AG09319 (cell line): ENCODE results near the gene ARMH3.

ENCODE experiments used
- DNase-seq: peaks from one replicate; pipeline ENCODE4 v3.0.0-alpha.2; 2010; ENCODE audit warnings: low read depth; ENCODE audit errors: extremely low read depth
- TF ChIP-seq, protein P1 (sequence below): IDR thresholded peaks from 2 replicates; pipeline ENCODE4 v1.5.1; 2011; ENCODE audit warnings: low read depth, mild to moderate bottlenecking, inconsistent platforms, low read length, moderate library complexity

Gene ARMH3

DNA sequence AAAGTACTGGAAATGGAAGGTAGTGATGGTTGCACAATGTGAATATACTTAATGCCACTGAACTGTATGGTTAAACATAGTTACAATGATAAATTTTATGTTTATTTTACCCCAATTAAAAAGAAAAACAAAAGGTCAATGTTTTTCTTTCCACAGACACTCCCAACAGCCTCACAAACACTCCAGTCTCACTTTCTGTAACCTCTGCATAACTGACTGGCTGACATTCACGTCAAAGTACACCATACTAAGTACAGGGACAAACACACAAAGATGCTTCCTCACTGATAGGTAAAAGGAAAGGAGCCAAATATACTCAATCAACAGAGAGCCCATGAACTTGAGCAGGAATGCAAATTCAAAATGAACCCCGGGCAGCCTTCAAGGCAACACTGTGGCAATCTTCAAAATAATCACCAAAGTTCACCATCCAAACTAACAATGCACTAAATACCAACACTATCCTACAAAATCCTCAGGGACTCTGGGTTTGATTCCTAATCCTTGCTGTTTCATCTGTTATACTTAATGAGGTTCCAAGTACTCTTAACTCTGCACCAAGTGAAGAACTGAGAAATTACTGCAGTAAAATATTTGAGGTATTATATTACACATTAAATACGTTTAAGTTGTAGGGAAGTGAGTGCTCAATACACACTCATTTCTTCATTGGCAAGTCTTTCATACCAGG is 90.8 kb downstream of the ARMH3 start:
- no peak for DNase-seq
- TF ChIP-seq, protein P1, sequence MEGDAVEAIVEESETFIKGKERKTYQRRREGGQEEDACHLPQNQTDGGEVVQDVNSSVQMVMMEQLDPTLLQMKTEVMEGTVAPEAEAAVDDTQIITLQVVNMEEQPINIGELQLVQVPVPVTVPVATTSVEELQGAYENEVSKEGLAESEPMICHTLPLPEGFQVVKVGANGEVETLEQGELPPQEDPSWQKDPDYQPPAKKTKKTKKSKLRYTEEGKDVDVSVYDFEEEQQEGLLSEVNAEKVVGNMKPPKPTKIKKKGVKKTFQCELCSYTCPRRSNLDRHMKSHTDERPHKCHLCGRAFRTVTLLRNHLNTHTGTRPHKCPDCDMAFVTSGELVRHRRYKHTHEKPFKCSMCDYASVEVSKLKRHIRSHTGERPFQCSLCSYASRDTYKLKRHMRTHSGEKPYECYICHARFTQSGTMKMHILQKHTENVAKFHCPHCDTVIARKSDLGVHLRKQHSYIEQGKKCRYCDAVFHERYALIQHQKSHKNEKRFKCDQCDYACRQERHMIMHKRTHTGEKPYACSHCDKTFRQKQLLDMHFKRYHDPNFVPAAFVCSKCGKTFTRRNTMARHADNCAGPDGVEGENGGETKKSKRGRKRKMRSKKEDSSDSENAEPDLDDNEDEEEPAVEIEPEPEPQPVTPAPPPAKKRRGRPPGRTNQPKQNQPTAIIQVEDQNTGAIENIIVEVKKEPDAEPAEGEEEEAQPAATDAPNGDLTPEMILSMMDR: no peak

DNA sequence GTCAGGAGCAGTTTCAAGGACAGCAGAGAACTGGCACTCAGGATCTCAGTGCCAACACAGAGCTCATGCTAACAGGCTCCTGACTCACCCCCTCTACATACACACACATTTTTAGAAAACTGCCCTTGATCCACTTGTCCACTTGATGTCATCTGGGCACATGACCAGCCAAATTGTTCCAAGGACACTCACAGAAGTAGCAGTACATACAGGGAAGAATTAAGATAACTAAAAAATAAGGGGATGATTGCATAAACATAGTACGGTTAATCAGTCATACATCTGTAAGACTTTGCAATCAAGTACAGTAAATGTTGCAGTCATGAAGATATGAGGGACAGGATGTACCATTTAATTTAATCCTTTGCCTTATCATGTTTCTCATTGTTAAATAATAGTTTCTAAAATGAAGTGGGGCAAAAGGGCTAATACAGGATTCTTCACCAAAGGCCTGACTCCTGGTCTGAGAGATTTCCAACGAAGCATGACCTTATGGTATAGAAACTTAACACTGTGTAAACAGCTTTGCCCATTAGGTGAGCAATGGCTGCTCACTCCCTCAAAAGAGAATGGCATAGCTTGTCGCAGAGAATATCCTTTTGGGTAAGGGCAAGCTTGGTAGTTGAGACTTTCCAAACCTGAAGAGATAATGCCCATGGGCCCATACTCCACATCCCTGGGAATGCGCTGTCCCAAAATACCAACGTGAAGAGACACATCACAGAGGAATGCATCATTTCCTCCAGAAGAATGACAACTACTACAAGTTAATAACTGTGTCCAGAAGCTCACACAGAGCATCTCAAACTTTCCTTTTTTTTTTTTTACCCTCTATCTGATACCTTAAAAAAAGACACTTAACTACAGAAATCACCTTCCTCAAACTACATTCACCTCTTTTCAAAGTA is 94.1 kb downstream of the ARMH3 start:
- peak; percentile 59 for DNase-seq
- TF ChIP-seq, protein P1: no peak

DNA sequence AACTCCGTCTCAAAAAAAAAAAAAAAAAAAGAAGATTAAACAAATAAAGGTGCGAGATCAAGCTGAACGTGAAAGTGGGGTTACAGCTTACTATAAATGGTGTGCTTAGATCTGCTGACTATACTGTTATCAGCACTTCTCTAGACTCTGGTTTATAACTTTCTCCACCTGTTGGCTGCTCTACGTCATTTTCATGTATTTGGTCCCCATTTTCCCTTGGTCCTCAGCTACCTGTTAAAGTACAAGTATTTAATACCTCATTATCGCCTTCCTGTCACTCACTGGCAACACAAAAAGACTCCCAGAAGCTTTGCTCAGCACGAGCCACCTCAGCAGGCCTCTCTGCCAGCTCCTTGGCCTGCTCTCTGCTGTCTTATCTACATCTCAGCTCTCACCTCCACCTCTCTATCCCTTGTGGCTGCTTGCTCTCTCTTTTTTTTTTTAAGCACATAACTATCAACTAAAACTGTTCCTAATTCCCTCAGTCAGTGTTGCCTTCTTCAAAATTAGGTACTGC is 95.0 kb downstream of the ARMH3 start:
- TF ChIP-seq, protein P1: no peak
- DNase-seq: no peak

DNA sequence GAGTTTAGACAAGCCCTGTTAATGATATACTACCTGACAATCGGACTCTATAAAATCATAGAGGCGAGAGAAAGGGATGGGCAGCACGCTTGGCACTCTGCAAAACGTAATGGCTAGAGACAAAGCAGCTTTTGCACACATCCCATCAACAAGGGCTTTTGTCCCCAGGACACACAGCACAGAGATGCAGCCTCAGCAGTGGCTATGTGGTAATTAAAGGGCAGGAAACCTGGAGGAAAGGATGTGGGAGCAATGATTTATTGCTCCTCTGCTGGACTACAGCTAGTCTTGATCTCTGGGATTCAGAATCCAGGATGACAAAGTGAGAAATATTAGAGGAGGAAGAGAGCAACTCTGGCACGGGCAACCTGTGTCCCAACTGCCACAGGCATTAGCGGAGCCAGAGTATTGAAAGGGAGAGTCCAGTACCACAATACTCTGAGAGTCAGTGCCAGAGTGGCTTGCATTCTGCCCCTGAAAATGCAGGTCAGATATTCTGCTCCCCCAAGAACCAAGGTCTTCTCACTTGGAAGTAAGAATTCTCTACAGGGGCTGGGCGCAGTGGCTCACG is 96.5 kb downstream of the ARMH3 start:
- no peak for DNase-seq
- TF ChIP-seq, protein P1: no peak

DNA sequence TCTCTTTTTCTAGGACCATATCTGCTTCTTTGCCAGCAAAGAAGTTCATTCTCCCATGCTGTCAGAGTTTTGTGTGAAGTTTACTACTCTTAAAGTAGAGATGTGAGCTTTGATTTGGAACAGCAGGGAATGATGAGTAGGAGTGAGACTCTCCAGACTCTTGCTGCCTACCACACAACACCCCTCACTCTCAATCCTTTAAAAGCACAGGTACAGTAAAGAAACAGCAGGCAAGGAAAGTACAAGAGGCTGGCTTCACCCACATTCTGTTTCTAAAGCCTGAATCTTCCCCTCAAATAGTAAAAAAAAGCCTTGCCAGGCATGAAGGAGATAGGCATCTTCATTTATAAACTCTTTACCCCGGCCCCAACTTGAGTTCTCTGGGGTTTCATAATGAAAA is 97.3 kb downstream of the ARMH3 start:
- no peak for DNase-seq
- TF ChIP-seq, protein P1: no peak

DNA sequence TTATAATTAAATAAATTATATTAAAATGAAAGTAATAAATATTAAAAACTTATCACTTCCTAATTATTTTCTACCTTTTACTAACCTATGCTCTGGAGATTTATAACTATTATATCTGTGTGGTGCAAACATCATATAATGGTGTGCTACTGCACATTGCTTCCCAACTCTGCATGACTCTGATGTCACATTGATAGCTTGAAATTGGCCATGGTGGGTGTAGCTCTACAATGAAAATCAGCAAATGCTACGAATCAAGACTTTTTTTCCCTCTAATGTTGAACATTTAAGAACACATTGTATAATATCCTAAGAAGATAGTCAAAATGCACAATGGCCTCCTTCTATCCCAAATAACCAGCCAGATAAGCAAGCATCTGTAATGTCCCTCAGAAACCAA is 99.1 kb downstream of the ARMH3 start:
- TF ChIP-seq, protein P1: no peak
- no peak for DNase-seq
